HepG2 (cell line): ENCODE measurements around the gene NEK5. TPM values are rescaled to one million over a fixed set of nuclear protein-coding genes. Genes with fewer than 3 reads are reported as not detected.

Experiments used
- ATAC-seq: fragments of 200-7000 bp; cut with Tn5 transposase; 3 replicates; pipeline ENCODE4 v1.9.1; 2020; ENCODE audit warnings: mild to moderate bottlenecking, moderate library complexity
- BruUV-seq: library from RNA; stranded (reverse); fragments of 400-500 nt; replicated peaks from 2 replicates; lab custom pipeline; 2021; lab: Mats Ljungman, UMichigan
- CTCF ChIA-PET: fragments of 300-600 bp; formaldehyde crosslinking; extraction: SDS; loops from one replicate; lab custom pipeline; 2021; ENCODE audit warnings: low total read pairs, inconsistent platforms, low intra/inter-chr PET ratio; lab: Yijun Ruan, JAX
- POLR2A ChIA-PET: fragments of 350-600 bp; sonication (Branson Sonifier 250); formaldehyde crosslinking; loops from one replicate; lab custom pipeline; 2020; ENCODE audit warnings: antibody characterized with exemption, inconsistent platforms; lab: Yijun Ruan, JAX
- DNase-seq: peaks from one replicate; pipeline ENCODE4 v3.0.0-alpha.2; 2015; ENCODE audit warnings: low spot score
- FAIRE-seq: peaks from 3 replicates; lab custom pipeline; 2011; peaks lifted over from hg19 to GRCh38; lab: Jason Lieb, UNC
- H2AFZ ChIP-seq: one replicate; pipeline ENCODE4 v1.6.1; 2011; ENCODE audit warnings: low read length, inconsistent platforms
- H3K27ac ChIP-seq: fragments of 300-600 bp; 3 replicates; pipeline ENCODE4 v1.8.0; 2011; ENCODE audit warnings: mixed run types, mild to moderate bottlenecking, mixed read lengths, low read length, inconsistent platforms; ENCODE audit not compliant: insufficient read depth; ENCODE audit errors: extremely low read length
- H3K27me3 ChIP-seq, 2 experiments: fragments of 200-600 bp in 1 of 2; 2 replicates in 1 of 2; 3 replicates in 1 of 2; pipeline versions ENCODE4 v1.6.0 to v1.8.0; 2011; ENCODE audit warnings: low read length in 2 of 2, mild to moderate bottlenecking in 2 of 2, moderate library complexity in 2 of 2, inconsistent platforms in 1 of 2; ENCODE audit not compliant: insufficient read depth in 2 of 2, control insufficient read depth in 1 of 2
- H3K36me3 ChIP-seq, 2 experiments: fragments of 200-600 bp in 1 of 2; replicated peaks in 1 of 2; 2 replicates in 1 of 2; 3 replicates in 1 of 2; pipeline versions ENCODE4 v1.5.1 to v1.8.0; 2011; ENCODE audit warnings: low read length in 2 of 2, inconsistent platforms in 1 of 2; ENCODE audit not compliant: insufficient read depth in 2 of 2, control insufficient read depth in 1 of 2
- H3K4me1 ChIP-seq: 2 replicates; pipeline ENCODE4 v1.5.1; 2012; ENCODE audit warnings: low read length, inconsistent platforms; ENCODE audit not compliant: insufficient read depth
- H3K4me2 ChIP-seq: 2 replicates; pipeline ENCODE4 v1.6.0; 2011; ENCODE audit warnings: low read depth, low read length, inconsistent platforms
- H3K4me3 ChIP-seq, 3 experiments: fragments of 200-600 bp in 1 of 3; sonication (generic), shearing (Covaris generic) in 1 of 3; replicated peaks in 1 of 3; 2 replicates each; pipeline ENCODE4 v1.5.1; 2011 to 2016; ENCODE audit warnings: low read length in 3 of 3, inconsistent platforms in 2 of 3, low read depth in 2 of 3, mild to moderate bottlenecking in 2 of 3, control low read depth in 1 of 3, mixed read lengths in 1 of 3; ENCODE audit not compliant: insufficient read depth in 1 of 3
- H3K79me2 ChIP-seq: one replicate; pipeline ENCODE4 v1.6.1; 2011; ENCODE audit warnings: low read length, inconsistent platforms; ENCODE audit not compliant: insufficient read depth
- H3K9ac ChIP-seq: 2 replicates; pipeline ENCODE4 v1.6.0; 2011; ENCODE audit warnings: mild to moderate bottlenecking, low read depth, low read length, inconsistent platforms; ENCODE audit not compliant: insufficient read depth
- H3K9me3 ChIP-seq: 2 replicates; pipeline ENCODE4 v1.5.1; 2012; ENCODE audit warnings: mild to moderate bottlenecking, low read length
- H4K20me1 ChIP-seq: 2 replicates; pipeline ENCODE4 v1.6.0; 2011; ENCODE audit warnings: inconsistent platforms, mild to moderate bottlenecking, low read length, moderate library complexity; ENCODE audit not compliant: insufficient read depth
- FIP1L1 ChIP-seq: fragments of 200-400 bp; formaldehyde crosslinking; IDR thresholded peaks from 2 replicates; pipeline ENCODE4 v1.6.1; 2018; ENCODE audit warnings: low read depth, mild to moderate bottlenecking, low read length, moderate library complexity, borderline replicate concordance; ENCODE audit not compliant: insufficient read depth
- MAFK ChIP-seq, 2 experiments: IDR thresholded peaks in 1 of 2; conservative IDR thresholded peaks in 1 of 2; 2 replicates each; pipeline ENCODE4 v1.6.1; 2011; ENCODE audit warnings: improper control_type of control experiment in 2 of 2, low read length in 2 of 2
- NCOA5 ChIP-seq: sonication (generic); formaldehyde crosslinking; IDR thresholded peaks from 2 replicates; pipeline ENCODE4 v1.4.0; 2020; ENCODE audit warnings: missing genetic modification reagents
- NFIB ChIP-seq: sonication (generic); formaldehyde crosslinking; IDR thresholded peaks from 2 replicates; pipeline ENCODE4 v1.9.0; 2021; ENCODE audit warnings: missing genetic modification reagents, mild to moderate bottlenecking, borderline replicate concordance
- NFKB2 ChIP-seq: sonication (generic); formaldehyde crosslinking; IDR thresholded peaks from 2 replicates; pipeline ENCODE4 v1.4.0; 2020; ENCODE audit warnings: missing genetic modification reagents, borderline replicate concordance
- POLR2AphosphoS2 ChIP-seq: IDR thresholded peaks from 2 replicates; pipeline ENCODE4 v1.6.1; 2011; ENCODE audit warnings: low read depth, low read length, improper control_type of control experiment
- RXRB ChIP-seq: IDR thresholded peaks from 2 replicates; pipeline ENCODE4 v1.6.1; 2016; ENCODE audit warnings: borderline replicate concordance, missing genetic modification reagents, missing compliant biosample characterization
- SAFB2 ChIP-seq: sonication (generic); formaldehyde crosslinking; IDR thresholded peaks from 2 replicates; pipeline ENCODE4 v1.5.1; 2020; ENCODE audit warnings: missing genetic modification reagents, low read depth, mild to moderate bottlenecking, borderline replicate concordance
- SALL1 ChIP-seq: sonication (generic); formaldehyde crosslinking; IDR thresholded peaks from 2 replicates; pipeline ENCODE4 v1.8.0; 2022; ENCODE audit warnings: mild to moderate bottlenecking, missing genetic modification reagents
- SMARCC2 ChIP-seq: fragments of 450-650 bp; IDR thresholded peaks from 2 replicates; pipeline ENCODE4 v1.6.1; 2017; ENCODE audit warnings: antibody characterized with exemption, mild to moderate bottlenecking
- SOX6 ChIP-seq, 2 experiments: fragments of 450-650 bp in 1 of 2; sonication (generic) in 1 of 2; formaldehyde crosslinking in 1 of 2; IDR thresholded peaks; 2 replicates each; pipeline versions ENCODE4 v1.4.0 to v1.6.1; 2017 to 2020; ENCODE audit warnings: antibody characterized with exemption in 1 of 2, mild to moderate bottlenecking in 1 of 2, missing genetic modification reagents in 1 of 2
- TCF12 ChIP-seq, 2 experiments: fragments of 450-650 bp in 1 of 2; sonication (generic) in 1 of 2; formaldehyde crosslinking in 1 of 2; IDR thresholded peaks; 2 replicates each; pipeline versions ENCODE4 v1.6.1 to v1.8.0; 2017 to 2022; ENCODE audit warnings: antibody characterized with exemption in 1 of 2, mild to moderate bottlenecking in 1 of 2, missing genetic modification reagents in 1 of 2, moderate library complexity in 1 of 2
- ZBTB3 ChIP-seq: sonication (generic); formaldehyde crosslinking; IDR thresholded peaks from 2 replicates; pipeline ENCODE4 v1.4.0; 2020; ENCODE audit warnings: low read depth, mild to moderate bottlenecking, moderate library complexity, missing genetic modification reagents, borderline replicate concordance
- ZNF101 ChIP-seq: sonication (generic); formaldehyde crosslinking; IDR thresholded peaks from 2 replicates; pipeline ENCODE4 v1.4.0; 2020; ENCODE audit warnings: mild to moderate bottlenecking, low read depth, missing genetic modification reagents, borderline replicate concordance
- ZNF432 ChIP-seq: sonication (generic); formaldehyde crosslinking; IDR thresholded peaks from 2 replicates; pipeline ENCODE4 v1.5.0; 2020; ENCODE audit warnings: missing genetic modification reagents, mild to moderate bottlenecking, borderline replicate concordance
- ZNF501 ChIP-seq: sonication (generic); formaldehyde crosslinking; IDR thresholded peaks from 2 replicates; pipeline ENCODE4 v1.5.1; 2020; ENCODE audit warnings: mild to moderate bottlenecking, moderate library complexity, missing genetic modification reagents
- ZNF703 ChIP-seq: sonication (generic); formaldehyde crosslinking; IDR thresholded peaks from 2 replicates; pipeline ENCODE4 v1.5.1; 2020; ENCODE audit warnings: missing genetic modification reagents, mild to moderate bottlenecking, moderate library complexity, borderline replicate concordance
- ZSCAN12 ChIP-seq: sonication (generic); formaldehyde crosslinking; IDR thresholded peaks from 2 replicates; pipeline ENCODE4 v1.9.0; 2021; ENCODE audit warnings: mild to moderate bottlenecking, missing genetic modification reagents
- WGBS: methylation state at CpG from one replicate; pipeline ENCODE4 v1.1.6; 2017; ENCODE audit warnings: low lambda C conversion rate; 5-methylcytosine and 5-hydroxymethylcytosine counted together
- in situ Hi-C: cut with HindIII; loops from 2 replicates; pipeline ENCODE4 v1.10.0; 2017; ENCODE audit warnings: low pct_unique_long_range_greater_than_20kb; ENCODE audit not compliant: extremely low pct_ligation_motif_present
- intact Hi-C: fragments of 100-400 bp; cut with micrococcal nuclease; formaldehyde crosslinking; loops from one replicate; pipeline ENCODE4 v1.10.0; 2022; ENCODE audit not compliant: unreplicated experiment
- polyA plus RNA-seq, 8 experiments: library from polyadenylated mRNA; depleted of rRNA in 3 of 8; stranded (reverse) in 7 of 8; unstranded in 1 of 8; fragments of >200 nt; fragmentation: Illumina TruSeq in 4 of 8; extraction: Trizol in 4 of 8; gene quantifications; 2 replicates each; pipeline versions ENCODE4 v1.2.1 to v1.2.3, GENCODE V29; 2011 to 2016; ENCODE audit warnings: low read depth in 4 of 8, missing spikeins in 1 of 8, mixed read lengths in 1 of 8; ENCODE audit not compliant: insufficient read depth in 1 of 8
- total RNA-seq, 5 experiments: library from RNA; depleted of rRNA; stranded (reverse); fragments of >200 nt; fragmentation: Illumina TruSeq; extraction: Trizol; gene quantifications; 2 replicates each; pipeline ENCODE4 v1.2.3, GENCODE V29; 2016; ENCODE audit warnings: low read depth in 1 of 5
- TF ChIP-seq, protein P1 (sequence below): sonication (generic); formaldehyde crosslinking; IDR thresholded peaks from 2 replicates; pipeline ENCODE4 v1.5.0; 2020; ENCODE audit warnings: mild to moderate bottlenecking, missing genetic modification reagents, moderate library complexity

Gene NEK5
- total and polyA plus RNA-seq, 2 of the 13 experiments (the other 11 are each of a cell fraction or from before 2014, with no cell fraction given), result 0.12 to 0.22 TPM

DNA sequence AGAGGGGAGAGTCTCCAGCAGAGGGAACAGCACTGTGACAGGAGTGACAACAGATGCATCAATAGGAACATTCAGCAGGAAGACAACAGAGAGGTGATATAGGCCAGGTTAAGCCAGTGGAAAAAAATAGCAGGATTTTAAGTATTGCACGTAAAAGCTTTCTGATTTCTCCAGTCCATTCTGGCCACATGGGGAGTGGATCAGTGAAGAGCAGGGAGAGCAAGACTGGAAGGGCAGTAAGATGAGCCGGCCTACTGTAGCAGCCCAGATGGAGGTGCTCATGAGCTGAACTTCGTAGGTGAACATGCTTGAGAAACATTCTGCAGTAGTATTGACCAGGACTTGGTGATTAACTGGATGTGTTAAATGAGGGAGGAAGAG lies 102.6 kb downstream of the NEK5 start (continued):
- TF ChIP-seq SAFB2 (0 out of 2 replicates have a peak, but pooled peaks have one; percentile 53), ZNF703 (CRISPR knock-in tag) (0 out of 2 replicates have a peak, but pooled peaks have one; percentile 18), SMARCC2 (no peak)
- TF ChIP-seq, protein P1, sequence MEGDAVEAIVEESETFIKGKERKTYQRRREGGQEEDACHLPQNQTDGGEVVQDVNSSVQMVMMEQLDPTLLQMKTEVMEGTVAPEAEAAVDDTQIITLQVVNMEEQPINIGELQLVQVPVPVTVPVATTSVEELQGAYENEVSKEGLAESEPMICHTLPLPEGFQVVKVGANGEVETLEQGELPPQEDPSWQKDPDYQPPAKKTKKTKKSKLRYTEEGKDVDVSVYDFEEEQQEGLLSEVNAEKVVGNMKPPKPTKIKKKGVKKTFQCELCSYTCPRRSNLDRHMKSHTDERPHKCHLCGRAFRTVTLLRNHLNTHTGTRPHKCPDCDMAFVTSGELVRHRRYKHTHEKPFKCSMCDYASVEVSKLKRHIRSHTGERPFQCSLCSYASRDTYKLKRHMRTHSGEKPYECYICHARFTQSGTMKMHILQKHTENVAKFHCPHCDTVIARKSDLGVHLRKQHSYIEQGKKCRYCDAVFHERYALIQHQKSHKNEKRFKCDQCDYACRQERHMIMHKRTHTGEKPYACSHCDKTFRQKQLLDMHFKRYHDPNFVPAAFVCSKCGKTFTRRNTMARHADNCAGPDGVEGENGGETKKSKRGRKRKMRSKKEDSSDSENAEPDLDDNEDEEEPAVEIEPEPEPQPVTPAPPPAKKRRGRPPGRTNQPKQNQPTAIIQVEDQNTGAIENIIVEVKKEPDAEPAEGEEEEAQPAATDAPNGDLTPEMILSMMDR, result peak; percentile 57

DNA sequence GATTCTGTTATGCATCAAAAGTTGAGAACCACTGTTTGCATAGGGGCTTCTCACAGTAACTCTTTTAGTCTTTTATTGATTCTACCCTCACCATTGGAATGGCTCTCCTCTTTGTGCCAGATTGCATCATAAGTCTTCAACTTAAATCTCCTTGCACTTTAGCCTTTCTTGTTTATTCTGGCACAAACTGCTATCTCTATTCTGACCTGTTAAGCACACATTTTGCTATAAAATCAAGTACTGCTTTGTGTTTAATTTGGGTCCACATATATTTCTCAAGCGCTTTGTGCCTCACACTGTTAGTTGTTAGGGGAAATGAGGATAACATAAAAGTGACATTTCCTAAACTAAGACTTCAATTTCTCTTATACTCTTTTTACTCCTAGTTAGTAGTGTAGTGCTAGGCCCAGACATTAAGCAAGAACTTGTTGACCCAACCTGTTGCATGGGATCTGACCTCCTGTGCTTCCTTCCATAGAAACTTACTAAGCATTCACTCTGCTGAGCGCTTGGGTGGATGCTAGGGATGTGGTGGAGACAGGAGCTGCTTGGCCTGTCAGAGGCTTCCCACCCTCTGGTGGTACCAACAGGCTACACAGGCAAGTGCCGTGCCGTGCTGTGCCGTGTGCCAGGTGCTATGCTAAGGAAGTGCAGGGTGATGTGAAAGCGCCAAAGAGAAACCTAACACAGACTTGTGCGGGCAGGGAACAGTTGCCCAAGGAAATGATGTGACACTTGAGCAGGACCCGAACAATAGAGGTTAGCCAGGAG lies 103.2 kb downstream of the NEK5 start:
- peak; percentile 96 for ATAC-seq
- peak; percentile 98 for FAIRE-seq
- H3K27me3 ChIP-seq, result no peaks in the 10 kb centered on the region
- 22% methylated on average over 8 of the region's 8 CpGs for WGBS
- H2AFZ ChIP-seq, result no peak overlapping the region
- peaks cover 13% of the 10 kb centered on the region for H3K79me2 ChIP-seq
- H4K20me1 ChIP-seq, result 0 out of 2 replicates have a peak, but pooled peaks cover 5% of the 10 kb centered on the region
- no TSS peak for BruUV-seq
- peak overlapping the region; percentile 55 for H3K9ac ChIP-seq
- DNase-seq, result peak; percentile 96
- peak overlapping the region; percentile 73 for H3K4me2 ChIP-seq
- peaks cover 40% of the 10 kb centered on the region for H3K4me1 ChIP-seq
- peak overlapping the region; percentile 84 for H3K27ac ChIP-seq
- in situ Hi-C loops, result no loop called here
- peaks cover 4 to 34% of the 10 kb centered on the region in 2 experiments for H3K36me3 ChIP-seq
- ChIA-PET POLR2A (interaction anchor here (0.7 to 2.4 kb wide), 10 partner anchors 9 to 134 kb away, joined by 3 to 16 read pairs (median 4); partner anchors contain the start of genes ALG11, ATP7B, NEK3 and NEK5), CTCF (interaction anchor here (1.0 to 2.1 kb wide), 5 partner anchors 25 to 103 kb away, joined by 3 to 9 read pairs (median 3); partner anchors contain the start of gene NEK5)
- peak overlapping the region in 1 of 3 experiments; percentile 50; a peak in 2 of 6 replicates for H3K4me3 ChIP-seq
- H3K9me3 ChIP-seq, result no peaks in the 10 kb centered on the region
- intact Hi-C loops, result loop anchor here (1.0 to 5.0 kb wide), 5 partner anchors 13 to 102 kb away; partner anchors contain the start of gene ALG11
- TF ChIP-seq ZNF101 (CRISPR knock-in tag) (0 out of 2 replicates have a peak, but pooled peaks have one; percentile 5), MAFK (conservative IDR thresholded peaks at IDR 0.05 in 1 of 2, IDR thresholded peaks at IDR 0.05 in 1 of 2; ENCODE audit: low read length in 2 of 2) (no peak), NFKB2 (CRISPR knock-in tag) (0 out of 2 replicates have a peak, but pooled peaks have one; percentile 22), POLR2AphosphoS2 (no peak), FIP1L1 (no peak), ZSCAN12 (CRISPR knock-in tag) (no peak), ZBTB3 (CRISPR knock-in tag) (no peak), NCOA5 (CRISPR knock-in tag) (no peak), NFIB (CRISPR knock-in tag) (no peak), TCF12 (IDR thresholded peaks at IDR 0.05) (no peak), TCF12 (CRISPR knock-in tag; IDR thresholded peaks at IDR 0.05) (no peak), SOX6 (IDR thresholded peaks at IDR 0.05) (no peak), SOX6 (CRISPR knock-in tag; IDR thresholded peaks at IDR 0.05) (peak; percentile 96), RXRB (peak; percentile 87), ZNF432 (CRISPR knock-in tag) (no peak), ZNF501 (CRISPR knock-in tag) (no peak), SALL1 (CRISPR knock-in tag) (peak; percentile 19)
